GM19372 (cell line): ENCODE data around the gene NTM.

ENCODE experiments used
- ATAC-seq: cut with Tn5 transposase; IDR thresholded peaks from one replicate; pipeline ENCODE4 v1.9.1; 2021; ENCODE audit warnings: mild to moderate bottlenecking, low read depth, moderate library complexity; ENCODE audit not compliant: unreplicated experiment

Gene NTM

GRCh38 chr11:131964698-131965483 lies 594.5 kb downstream of the NTM start:
- ATAC-seq, result no peak

- no peak for ATAC-seq
Observed at GRCh38 chr11:131965504-131965903, 595.1 kb downstream of the NTM start.

- ATAC-seq, result no peak
Observed at GRCh38 chr11:131966667-131967066, 596.3 kb downstream of the NTM start.

GRCh38 chr11:131969261-131969660 lies 598.8 kb downstream of the NTM start:
- ATAC-seq, result no peak

GRCh38 chr11:131973061-131973460 lies 602.6 kb downstream of the NTM start:
- no peak for ATAC-seq

DNA sequence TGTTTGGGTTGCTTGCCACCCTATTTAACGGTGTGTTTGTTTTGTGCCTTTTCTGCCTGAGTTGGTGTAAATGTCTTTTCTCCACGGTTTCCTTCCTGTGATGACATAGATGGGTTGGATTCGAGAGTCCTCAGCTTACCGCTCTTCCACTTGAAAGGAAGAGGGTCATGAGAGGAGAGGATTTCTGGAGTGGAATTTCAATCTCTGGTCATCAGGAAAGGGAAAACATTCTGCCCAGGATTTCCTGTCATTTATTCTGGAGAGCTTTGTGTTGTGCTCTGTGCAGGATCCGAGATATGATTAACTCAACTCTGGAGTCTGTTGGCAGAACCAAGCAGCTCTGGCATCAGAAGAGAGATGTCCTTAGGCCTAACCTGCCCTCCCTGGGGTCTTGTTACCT lies 605.2 kb downstream of the NTM start:
- no peak for ATAC-seq

DNA sequence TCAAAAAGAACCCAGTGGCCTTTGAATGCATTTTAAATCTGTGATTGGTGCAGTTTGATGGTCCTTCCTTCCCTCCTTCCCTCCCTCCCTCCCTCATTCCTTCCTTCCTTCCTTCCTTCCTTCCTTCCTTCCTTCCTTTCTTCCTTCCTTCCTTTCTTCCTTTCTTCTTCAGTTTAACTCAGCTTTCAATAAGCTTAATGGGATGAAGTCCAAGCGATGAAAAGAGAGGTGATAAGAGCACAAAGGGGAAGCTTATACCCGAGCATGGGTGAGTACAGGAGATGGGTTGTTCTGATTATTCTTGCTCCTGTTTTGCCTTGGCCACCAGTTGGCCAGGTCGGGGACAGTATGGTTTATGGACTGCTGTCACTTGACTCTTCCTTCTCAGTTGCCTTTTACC lies 605.6 kb downstream of the NTM start:
- ATAC-seq, result no peak

DNA sequence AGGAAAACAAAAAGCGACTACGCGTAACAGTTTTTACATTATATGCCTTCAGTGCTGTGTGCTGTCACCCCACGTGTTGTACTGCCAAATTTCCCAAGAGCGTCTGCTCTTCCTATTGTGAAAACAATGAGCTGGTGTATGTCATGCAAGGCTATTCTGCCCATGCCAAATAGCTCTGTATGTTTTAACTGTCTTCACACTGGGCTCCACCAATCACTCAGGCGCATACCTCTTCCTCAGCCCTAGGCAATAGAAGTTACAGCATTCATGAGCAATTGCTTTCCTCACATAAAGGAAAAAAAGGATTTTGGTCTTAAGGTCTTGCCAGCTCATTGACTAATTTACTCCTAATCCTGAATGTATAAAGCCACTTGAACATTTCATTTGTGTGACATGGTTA lies 606.8 kb downstream of the NTM start:
- no peak for ATAC-seq

- ATAC-seq, result no peak
Observed at GRCh38 chr11:131977854-131978253, 607.4 kb downstream of the NTM start.

- no peak for ATAC-seq
Observed at GRCh38 chr11:131978351-131978750, 607.9 kb downstream of the NTM start.

GRCh38 chr11:131979364-131979763 lies 608.9 kb downstream of the NTM start:
- no peak for ATAC-seq

DNA sequence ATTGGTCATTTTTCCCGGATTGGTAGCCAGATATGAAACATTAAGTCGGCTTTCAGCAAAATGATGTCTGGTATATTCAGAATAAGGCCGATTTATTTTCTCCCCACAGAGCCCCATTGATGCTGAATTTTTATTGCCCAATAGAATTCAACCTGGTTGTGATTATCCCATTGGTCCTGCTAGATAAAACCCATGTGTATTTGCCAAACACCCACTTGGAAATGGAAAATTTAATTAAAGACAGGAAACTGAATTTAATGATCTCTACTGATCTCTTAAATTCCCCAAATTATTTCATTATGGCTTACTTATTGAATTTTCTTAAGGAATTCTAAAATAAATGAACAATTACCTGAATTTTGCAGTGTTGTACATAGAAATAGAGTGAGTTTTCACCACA lies 609.8 kb downstream of the NTM start:
- ATAC-seq, result no peak

DNA sequence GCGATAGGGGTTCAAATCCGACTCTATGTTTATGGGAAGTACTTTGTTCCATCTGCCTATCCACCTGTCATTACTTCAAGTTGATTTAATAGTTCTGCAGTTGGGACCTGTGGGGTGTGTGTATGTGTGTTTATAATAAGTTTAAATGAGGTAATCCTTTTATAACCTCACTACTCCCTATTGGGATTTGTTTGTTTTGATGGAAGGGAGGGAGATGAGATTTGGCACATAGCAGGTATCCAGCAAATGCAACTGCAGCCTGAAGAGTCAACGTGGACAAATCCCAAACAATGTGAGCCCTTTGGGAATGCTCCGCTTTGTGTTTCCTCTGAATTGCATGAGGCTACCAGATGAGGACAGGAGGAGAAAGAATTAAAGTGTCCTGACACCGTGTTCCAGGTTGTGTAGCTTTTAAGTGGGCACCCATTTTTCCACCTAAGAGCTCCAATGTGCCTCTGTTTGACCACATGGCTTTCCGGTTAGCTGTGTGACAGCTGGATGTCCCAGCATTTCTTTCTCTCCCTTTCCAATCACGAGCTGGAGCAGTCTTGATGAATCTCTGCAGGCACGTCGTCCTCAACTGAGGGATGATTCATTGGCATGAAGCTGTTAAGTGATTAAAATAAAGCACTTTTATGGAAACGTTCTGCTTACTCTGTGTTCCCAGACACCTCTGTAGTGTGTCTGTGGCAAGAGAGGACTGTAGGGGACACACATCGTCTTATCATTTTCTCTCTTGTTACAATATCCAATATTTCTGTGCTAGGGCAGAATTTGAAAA lies 610.7 kb downstream of the NTM start:
- no peak for ATAC-seq

DNA sequence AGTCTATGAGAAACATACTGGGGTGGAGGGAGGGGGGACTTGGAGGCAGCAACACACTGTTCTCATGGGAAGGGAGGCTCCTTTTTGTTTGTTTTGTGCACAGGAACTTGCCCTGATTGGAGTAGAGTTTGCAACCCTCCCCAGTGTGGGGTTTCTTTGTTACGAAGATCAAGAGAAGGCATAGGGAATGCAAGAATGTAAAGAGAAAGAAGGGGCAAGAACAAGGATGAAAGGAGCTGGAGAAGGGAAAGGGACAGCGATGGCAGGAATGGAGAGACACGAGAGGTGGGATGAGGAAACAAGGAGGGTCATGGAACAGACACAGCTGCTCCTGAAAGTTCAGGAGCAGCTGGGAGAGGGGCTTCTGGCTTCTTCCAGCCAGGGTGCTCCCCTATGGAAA lies 611.7 kb downstream of the NTM start:
- no peak for ATAC-seq

GRCh38 chr11:131985846-131986301 lies 615.5 kb downstream of the NTM start:
- ATAC-seq, result no peak

- no peak for ATAC-seq
Observed at GRCh38 chr11:131987703-131988102, 617.3 kb downstream of the NTM start.

DNA sequence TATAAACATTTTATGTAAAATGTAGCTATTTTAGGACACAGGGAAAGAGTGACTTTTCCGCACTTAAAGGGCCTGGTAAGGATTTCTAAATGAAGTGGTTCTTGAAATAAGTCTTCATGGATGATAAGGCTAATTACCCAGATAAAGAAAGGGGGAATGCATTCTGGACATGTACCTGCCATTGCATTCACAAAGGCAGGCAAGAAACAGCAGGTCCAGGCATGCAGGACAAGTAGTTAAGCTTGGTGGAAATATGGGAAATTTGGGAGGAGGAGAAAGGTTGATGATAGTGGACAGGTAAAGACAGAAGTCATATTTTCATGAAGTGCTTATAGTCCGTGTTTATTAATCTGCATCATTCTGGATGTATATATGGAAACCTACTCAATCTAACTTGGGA lies 621.2 kb downstream of the NTM start:
- ATAC-seq, result no peak

DNA sequence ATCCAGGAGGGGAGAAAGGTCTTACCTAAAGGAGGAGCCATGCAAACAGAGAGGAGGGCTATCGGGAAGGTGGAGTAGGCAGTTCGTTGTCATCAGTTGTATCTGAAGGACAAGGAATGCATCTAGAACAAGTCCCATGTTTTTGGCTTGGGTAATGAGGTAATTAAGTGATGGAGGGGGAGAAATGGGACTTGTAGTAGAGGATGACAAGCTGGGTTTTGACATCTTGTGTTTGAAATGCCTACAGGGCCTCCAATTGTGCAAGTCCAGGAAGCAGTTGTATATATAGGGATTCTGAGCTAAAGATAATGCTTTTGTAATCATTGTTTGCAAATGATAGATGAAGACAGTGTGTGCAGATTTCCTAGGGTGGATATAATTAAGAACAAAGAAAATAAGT lies 622.8 kb downstream of the NTM start:
- ATAC-seq, result no peak

GRCh38 chr11:131998020-131998419 lies 627.6 kb downstream of the NTM start:
- no peak for ATAC-seq

GRCh38 chr11:131999084-131999483 lies 628.7 kb downstream of the NTM start:
- no peak for ATAC-seq

DNA sequence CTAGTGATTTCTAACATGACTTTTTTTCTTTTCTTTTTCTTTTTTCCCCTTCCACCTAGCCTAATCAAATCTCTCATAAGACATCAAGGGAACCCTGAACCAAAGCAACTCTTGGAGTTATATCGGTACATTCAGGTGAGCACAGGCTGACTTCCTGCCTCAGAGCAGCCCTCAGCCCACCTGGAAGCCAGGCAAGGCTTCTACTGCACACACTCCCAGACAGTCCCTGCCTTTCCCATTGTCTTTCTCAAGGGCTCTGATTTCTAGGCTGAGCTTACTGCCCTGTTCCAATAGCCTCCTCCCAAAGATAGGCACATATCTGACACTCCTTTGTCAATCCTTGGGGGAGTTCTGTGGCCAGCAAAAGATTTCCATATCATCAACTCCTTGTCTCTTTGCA lies 629.5 kb downstream of the NTM start:
- no peak for ATAC-seq

- no peak for ATAC-seq
Observed at GRCh38 chr11:132005887-132006286, 635.5 kb downstream of the NTM start.
